Upper lobe of right lung (tissue), 1 donor: ENCODE data around the gene NUAK2. TPM values are rescaled to one million over a fixed set of nuclear protein-coding genes. Genes with fewer than 3 reads are reported as not detected.
A peak's percentile ranks its signal among the peaks of the same experiment; 100 is the strongest.

Experiments used
- ATAC-seq: fragments of 200-7000 bp; cut with Tn5 transposase; one replicate; pipeline ENCODE4 v1.9.1; 2020; ENCODE audit warnings: mild to moderate bottlenecking, moderate library complexity
- DNase-seq: peaks from one replicate; pipeline ENCODE4 v3.0.0-alpha.2; 2020
- H3K27ac ChIP-seq: fragments of 200-600 bp; one replicate; pipeline ENCODE4 v1.8.0; 2022
- H3K27me3 ChIP-seq: fragments of 200-600 bp; one replicate; pipeline ENCODE4 v1.8.0; 2022; ENCODE audit warnings: mild to moderate bottlenecking
- H3K36me3 ChIP-seq: fragments of 200-600 bp; one replicate; pipeline ENCODE4 v1.8.0; 2022
- H3K4me1 ChIP-seq: fragments of 200-600 bp; one replicate; pipeline ENCODE4 v1.8.0; 2022
- H3K4me3 ChIP-seq: fragments of 200-600 bp; one replicate; pipeline ENCODE4 v1.8.0; 2022; ENCODE audit warnings: mild to moderate bottlenecking
- H3K9me3 ChIP-seq: fragments of 200-600 bp; one replicate; pipeline ENCODE4 v1.8.0; 2022
- intact Hi-C: fragments of 100-400 bp; cut with DNase I; formaldehyde crosslinking; loops from one replicate; pipeline ENCODE4 v1.11.0; 2022
- total RNA-seq: library from RNA; stranded (reverse); fragmentation: NEBNext Ultra II Directional; extraction: Animal tissue kit (Norgen Biotek cat#: 25700); gene quantifications from one replicate; pipeline ENCODE4 v1.2.1, GENCODE V29; 2021
- TF ChIP-seq, protein P1 (sequence below): fragments of 200-600 bp; IDR thresholded peaks from one replicate; pipeline ENCODE4 v1.8.0; 2022; ENCODE audit warnings: antibody characterized with exemption
- donor health status: DM: no; HTN: yes; CAD: no; lungs with severe emphysema.

Gene NUAK2
- total RNA-seq, 1 donor from 2014 or later, result 8.8 TPM

GRCh38 chr1:205260948-205261732, 60.4 kb downstream of the NUAK2 start:
- H3K4me1 ChIP-seq, result peaks cover 25% of the 10 kb centered on the region
- DNase-seq (no peak), ATAC-seq (peak; percentile 54)
- intact Hi-C loops, result no loop called here
- no peaks in the 10 kb centered on the region for H3K9me3 ChIP-seq
- TF ChIP-seq, protein P1, sequence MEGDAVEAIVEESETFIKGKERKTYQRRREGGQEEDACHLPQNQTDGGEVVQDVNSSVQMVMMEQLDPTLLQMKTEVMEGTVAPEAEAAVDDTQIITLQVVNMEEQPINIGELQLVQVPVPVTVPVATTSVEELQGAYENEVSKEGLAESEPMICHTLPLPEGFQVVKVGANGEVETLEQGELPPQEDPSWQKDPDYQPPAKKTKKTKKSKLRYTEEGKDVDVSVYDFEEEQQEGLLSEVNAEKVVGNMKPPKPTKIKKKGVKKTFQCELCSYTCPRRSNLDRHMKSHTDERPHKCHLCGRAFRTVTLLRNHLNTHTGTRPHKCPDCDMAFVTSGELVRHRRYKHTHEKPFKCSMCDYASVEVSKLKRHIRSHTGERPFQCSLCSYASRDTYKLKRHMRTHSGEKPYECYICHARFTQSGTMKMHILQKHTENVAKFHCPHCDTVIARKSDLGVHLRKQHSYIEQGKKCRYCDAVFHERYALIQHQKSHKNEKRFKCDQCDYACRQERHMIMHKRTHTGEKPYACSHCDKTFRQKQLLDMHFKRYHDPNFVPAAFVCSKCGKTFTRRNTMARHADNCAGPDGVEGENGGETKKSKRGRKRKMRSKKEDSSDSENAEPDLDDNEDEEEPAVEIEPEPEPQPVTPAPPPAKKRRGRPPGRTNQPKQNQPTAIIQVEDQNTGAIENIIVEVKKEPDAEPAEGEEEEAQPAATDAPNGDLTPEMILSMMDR, result no peak
- no peak overlapping the region for H3K27ac ChIP-seq
- H3K36me3 ChIP-seq, result no peaks in the 10 kb centered on the region
- H3K27me3 ChIP-seq, result no peaks in the 10 kb centered on the region
- no peak overlapping the region for H3K4me3 ChIP-seq

GRCh38 chr1:205259998-205260397, 61.5 kb downstream of the NUAK2 start:
- Histone ChIP-seq H3K4me3 (no peak overlapping the region), H3K27ac (peak overlapping the region; percentile 8), H3K4me1 (peaks cover 25% of the 10 kb centered on the region), H3K27me3 (no peaks in the 10 kb centered on the region), H3K9me3 (no peaks in the 10 kb centered on the region), H3K36me3 (no peaks in the 10 kb centered on the region)
- TF ChIP-seq, protein P1, result no peak
- intact Hi-C loops, result loop anchor here (10.0 kb wide), 1 partner anchor 125 kb away; no protein-coding TSS in a partner anchor
- DNase-seq (no peak), ATAC-seq (no peak)

DNA sequence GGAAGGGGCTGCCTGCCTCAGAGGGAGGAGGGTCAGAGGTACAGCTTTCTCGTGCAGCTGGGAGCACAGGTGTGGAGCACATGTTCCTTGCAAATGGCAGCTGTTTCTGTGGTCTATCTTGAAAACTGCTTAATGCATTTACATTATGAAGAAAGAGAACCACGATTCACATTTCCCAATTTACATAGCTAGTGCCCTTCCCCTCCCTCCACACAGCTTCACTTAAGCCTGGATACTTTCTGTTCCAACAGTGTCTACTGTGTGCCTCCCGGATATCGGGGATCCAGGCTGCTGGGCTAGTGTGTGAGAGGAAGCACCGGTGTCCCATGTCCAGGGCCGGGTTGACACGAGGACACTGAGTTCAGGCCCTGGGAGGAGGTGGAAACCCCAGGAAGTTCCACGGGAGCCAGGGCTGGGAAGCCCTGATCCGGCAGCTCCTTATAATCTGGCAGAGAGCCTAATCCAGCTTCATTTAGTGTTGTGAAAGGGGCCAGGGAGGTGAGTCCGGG, 62.2 kb downstream of the NUAK2 start:
- TF ChIP-seq, protein P1, result no peak

GRCh38 chr1:205258719-205259118, 62.8 kb downstream of the NUAK2 start:
- DNase-seq (no peak), ATAC-seq (no peak)
- Histone ChIP-seq H3K4me1 (peaks cover 25% of the 10 kb centered on the region), H3K27me3 (no peaks in the 10 kb centered on the region), H3K36me3 (no peaks in the 10 kb centered on the region), H3K9me3 (no peaks in the 10 kb centered on the region), H3K27ac (peak overlapping the region; percentile 8), H3K4me3 (no peak overlapping the region)
- intact Hi-C loops, result loop anchor here (10.0 kb wide), 1 partner anchor 124 kb away; no protein-coding TSS in a partner anchor
- TF ChIP-seq, protein P1, result no peak

More for the DNA sequence above, 62.2 kb downstream of the NUAK2 start:
- peak; percentile 57 for ATAC-seq
- Histone ChIP-seq H3K27ac (peak overlapping the region; percentile 8), H3K4me1 (peaks cover 25% of the 10 kb centered on the region), H3K36me3 (no peaks in the 10 kb centered on the region), H3K9me3 (no peaks in the 10 kb centered on the region), H3K27me3 (no peaks in the 10 kb centered on the region), H3K4me3 (no peak overlapping the region)
- intact Hi-C loops, result loop anchor here (10.0 kb wide), 1 partner anchor 125 kb away; no protein-coding TSS in a partner anchor
- no peak for DNase-seq

GRCh38 chr1:205258261-205258691, 63.3 kb downstream of the NUAK2 start:
- ATAC-seq (no peak), DNase-seq (no peak)
- Histone ChIP-seq H3K36me3 (no peaks in the 10 kb centered on the region), H3K9me3 (no peaks in the 10 kb centered on the region), H3K4me1 (peaks cover 25% of the 10 kb centered on the region), H3K4me3 (no peak overlapping the region), H3K27me3 (no peaks in the 10 kb centered on the region), H3K27ac (no peak overlapping the region)
- intact Hi-C loops, result loop anchor here (10.0 kb wide), 1 partner anchor 123 kb away; no protein-coding TSS in a partner anchor
- TF ChIP-seq, protein P1, result no peak
